ENCODE measurements around the gene FBXL16.

FBXL16 gene

GRCh38 chr16:646679-647172 lies 58.9 kb downstream of the FBXL16 start:
- TF ChIP-seq ZNF132 (tag by site-specific recombination; IDR thresholded peaks at IDR 0.05; ENCODE audit: borderline replicate concordance): no peak
- no peak for TF ChIP-seq GLI2 (tag by site-specific recombination; IDR thresholded peaks at IDR 0.05; ENCODE audit: borderline replicate concordance, low read depth)
- TF ChIP-seq TSHZ1 (tag by site-specific recombination; IDR thresholded peaks at IDR 0.05; ENCODE audit: borderline replicate concordance): no peak
- TF ChIP-seq SETDB1 (IDR thresholded peaks at IDR 0.05; ENCODE audit: insufficient read length, low read length): no peak
- peak; percentile 56 for TF ChIP-seq PATZ1 (tag by site-specific recombination; IDR thresholded peaks at IDR 0.05)
- TF ChIP-seq ZNF513 (tag by site-specific recombination; IDR thresholded peaks at IDR 0.05): no peak
- H3K36me3 ChIP-seq (ENCODE audit: control insufficient read depth in 2 of 2, insufficient read depth in 1 of 2, low read length in 2 of 2): peaks cover 0 to 9% of the 10 kb centered on the region in 2 experiments; a peak in 2 of 3 replicates
- ChIA-PET CTCF (no interaction called here), POLR2A (interaction anchor here (1.5 kb wide), 1 partner anchor 10 kb away, joined by 3 read pairs; no protein-coding TSS in a partner anchor)
- no peak overlapping the region for H3K4me3 ChIP-seq (ENCODE audit: low read depth, low read length)
- H3K9me3 ChIP-seq (ENCODE audit: control insufficient read depth, insufficient read depth, low read depth, low read length): no peaks in the 10 kb centered on the region
- H3K27ac ChIP-seq (ENCODE audit: extremely low read depth, low read depth, low read length): no peak overlapping the region
- H3K4me1 ChIP-seq (ENCODE audit: control insufficient read depth, insufficient read depth, low read length): peaks cover 5% of the 10 kb centered on the region; the same call in 1 of the 2 replicates

GRCh38 chr16:645852-646678 lies 59.5 kb downstream of the FBXL16 start:
- Histone ChIP-seq H3K27ac (ENCODE audit: extremely low read depth, low read depth, low read length) (peak overlapping the region; percentile 31; the same call in 1 of the 2 replicates), H3K4me1 (ENCODE audit: control insufficient read depth, insufficient read depth, low read length) (peaks cover 9% of the 10 kb centered on the region; the same call in 1 of the 2 replicates), H3K4me3 (ENCODE audit: low read depth, low read length) (no peak overlapping the region), H3K36me3 (ENCODE audit: control insufficient read depth in 2 of 2, insufficient read depth in 1 of 2, low read length in 2 of 2) (peaks cover 0 to 7% of the 10 kb centered on the region in 2 experiments; a peak in 2 of 3 replicates), H3K9me3 (ENCODE audit: control insufficient read depth, insufficient read depth, low read depth, low read length) (no peaks in the 10 kb centered on the region)
- ChIA-PET CTCF (no interaction called here), POLR2A (interaction anchor here (1.5 kb wide), 1 partner anchor 9 kb away, joined by 3 read pairs; no protein-coding TSS in a partner anchor)
- TF ChIP-seq ZNF148 (tag by site-specific recombination; IDR thresholded peaks at IDR 0.05; ENCODE audit: borderline replicate concordance) (no peak), ZSCAN4 (tag by site-specific recombination; IDR thresholded peaks at IDR 0.05) (no peak), ELK4 (IDR thresholded peaks at IDR 0.05; ENCODE audit: borderline replicate concordance, low read depth, low read length) (no peak), ZNF837 (tag by site-specific recombination; IDR thresholded peaks at IDR 0.05) (no peak), ZBTB17 (tag by site-specific recombination; IDR thresholded peaks at IDR 0.05) (peak; percentile 74), ZNF404 (tag by site-specific recombination; IDR thresholded peaks at IDR 0.05) (no peak), ZNF146 (tag by site-specific recombination; IDR thresholded peaks at IDR 0.05) (no peak), ZBTB8A (tag by site-specific recombination; IDR thresholded peaks at IDR 0.05) (peak; percentile 90), IKZF3 (tag by site-specific recombination; IDR thresholded peaks at IDR 0.05) (peak; percentile 48; the same call in 1 of the 2 replicates), ZNF16 (tag by site-specific recombination; IDR thresholded peaks at IDR 0.05; ENCODE audit: low read depth) (no peak), SALL2 (tag by site-specific recombination; IDR thresholded peaks at IDR 0.05; ENCODE audit: borderline replicate concordance) (no peak), ZNF416 (tag by site-specific recombination; IDR thresholded peaks at IDR 0.05) (no peak)

Measured in HEK293 (cell line).